Stimulated activated naive CD4-positive, alpha-beta T cell (primary cell): Measurements from ENCODE around the gene ITGA2B.
A peak's percentile ranks its signal among the peaks of the same experiment; 100 is the strongest.
"Not testable (repeated sequence)": the region's sequence is repeated elsewhere in the genome, so short reads cannot be mapped to it uniquely, and the experiment has no call there.

Experiments used
- DNase-seq, 6 experiments: peaks; one replicate each; lab custom pipeline; 2025; lab: John Stamatoyannopoulos, UW

The ITGA2B gene

DNA sequence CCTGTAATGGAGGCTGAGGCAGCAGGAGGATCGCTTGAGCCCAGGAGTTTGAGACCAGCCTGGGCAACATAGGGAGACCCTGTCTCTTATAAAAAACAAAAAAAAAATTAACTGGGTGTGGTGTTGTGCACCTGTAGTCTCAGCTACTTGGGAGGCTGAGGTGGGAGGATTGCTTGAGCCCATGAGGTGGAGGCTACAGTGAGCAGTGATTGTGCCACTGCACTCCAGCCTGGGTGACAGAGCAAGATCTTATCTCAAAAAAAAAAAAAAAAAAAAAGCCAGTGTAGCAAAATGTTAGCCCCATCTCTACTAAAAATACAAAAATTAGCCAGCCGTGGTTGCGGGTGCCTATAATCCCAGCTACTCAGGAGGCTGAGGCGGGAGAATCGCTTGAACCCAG, 59.2 kb downstream of the ITGA2B start:
- DNase-seq: not testable (repeated sequence)

DNA sequence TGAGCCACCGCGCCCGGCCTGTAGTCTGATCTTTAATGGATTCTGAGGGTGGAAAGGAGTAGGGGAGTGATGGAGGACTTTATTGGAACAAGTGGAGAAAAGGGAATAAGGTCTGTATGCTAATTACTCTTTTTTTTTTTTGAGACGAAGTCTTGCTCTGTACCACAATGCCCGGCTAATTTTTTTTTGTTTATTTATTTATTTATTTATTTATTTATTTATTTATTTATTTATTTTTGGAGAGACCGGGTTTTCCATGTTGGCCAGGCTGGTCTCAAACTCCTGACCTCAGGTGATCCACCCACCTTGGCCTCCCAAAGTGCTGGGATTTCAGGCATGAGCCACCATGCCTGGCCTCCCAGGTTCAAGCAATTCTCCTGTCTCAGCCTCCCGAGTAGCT, 59.9 kb downstream of the ITGA2B start:
- DNase-seq: not testable (repeated sequence)

DNA sequence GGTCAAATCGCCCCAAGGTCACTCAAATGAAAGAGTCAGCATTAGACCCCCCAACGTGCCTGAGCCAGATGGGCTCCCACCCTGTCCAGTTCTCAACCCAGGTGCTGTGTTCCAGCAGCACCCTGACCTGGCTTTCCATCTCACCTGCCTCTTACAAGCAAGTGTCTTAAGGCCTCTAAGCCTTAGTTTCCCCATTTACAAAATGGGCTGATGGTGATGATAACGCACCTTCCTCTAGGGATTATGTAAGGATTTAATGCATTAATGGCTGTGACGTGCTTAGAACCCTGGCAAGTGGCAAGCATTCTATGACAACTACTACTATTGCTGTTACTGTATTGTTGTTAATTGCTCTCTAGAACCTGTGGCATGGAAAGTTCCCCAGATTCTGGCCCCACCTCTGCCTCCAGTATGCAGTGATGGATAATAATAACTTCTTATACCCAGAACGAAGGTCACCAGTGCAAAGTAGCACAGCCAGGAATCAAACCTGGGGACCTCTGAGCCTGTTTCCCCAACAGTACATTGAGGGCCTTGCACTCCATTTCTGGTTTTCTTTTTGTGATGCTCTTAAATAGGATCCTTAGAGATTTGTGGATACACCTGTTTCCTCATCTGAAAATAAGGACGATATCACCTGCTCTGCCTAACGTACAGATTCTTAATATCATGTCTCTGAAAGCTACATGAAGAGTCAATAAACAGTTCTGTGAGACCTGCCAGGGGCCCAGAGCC, 61.6 kb downstream of the ITGA2B start:
- DNase-seq: no peak

GRCh38 chr17:44326861-44327444, 62.5 kb downstream of the ITGA2B start:
- peak; percentile 82 to 92 (median 90) for DNase-seq

DNA sequence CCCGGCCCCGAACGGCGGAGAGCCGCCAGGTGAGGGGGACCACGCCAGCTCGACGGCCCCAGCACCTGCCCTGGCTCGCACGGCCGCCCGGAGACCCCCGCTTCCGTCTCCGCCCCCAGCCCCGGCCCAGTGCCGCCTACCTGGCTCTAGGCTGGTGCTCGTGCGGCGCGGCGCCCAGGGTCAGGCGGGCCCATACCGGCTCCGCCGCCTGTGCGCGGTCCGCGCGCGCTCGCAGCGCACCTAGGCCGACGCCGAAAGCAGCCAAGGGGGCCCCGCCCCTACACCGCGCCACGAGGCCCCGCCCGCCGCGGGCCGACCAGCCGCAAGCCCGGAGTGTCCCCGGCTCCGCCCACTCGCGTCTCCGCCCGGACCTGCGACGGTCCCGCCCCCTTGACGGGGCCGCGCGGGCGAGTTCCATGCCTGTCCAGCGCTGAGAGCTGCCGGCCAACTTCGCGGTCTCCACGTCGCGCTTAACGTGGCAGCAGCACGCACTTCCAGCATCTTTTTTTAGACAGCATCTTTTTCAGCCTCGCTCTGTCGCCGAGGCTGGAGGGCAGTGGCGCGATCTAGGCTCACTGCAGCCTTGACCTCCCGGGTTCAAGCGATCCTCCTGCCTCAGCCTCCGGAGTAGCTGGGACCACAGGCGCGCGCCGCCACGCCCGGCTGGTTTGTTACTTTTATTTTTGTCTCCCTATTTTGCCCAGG, 64.7 kb downstream of the ITGA2B start, which contains the start of gene SLC25A39:
Gene SLC25A39 (minus strand): TSS at position 253 of the 705 bp plus-strand sequence. CDS start 1,261 bp downstream, outside the sequence.
- peak; percentile 87 to 95 (median 92) for DNase-seq

- no peak for DNase-seq
These were observed 65.3 kb downstream of the ITGA2B start for GRCh38 chr17:44324092-44324570.

DNA sequence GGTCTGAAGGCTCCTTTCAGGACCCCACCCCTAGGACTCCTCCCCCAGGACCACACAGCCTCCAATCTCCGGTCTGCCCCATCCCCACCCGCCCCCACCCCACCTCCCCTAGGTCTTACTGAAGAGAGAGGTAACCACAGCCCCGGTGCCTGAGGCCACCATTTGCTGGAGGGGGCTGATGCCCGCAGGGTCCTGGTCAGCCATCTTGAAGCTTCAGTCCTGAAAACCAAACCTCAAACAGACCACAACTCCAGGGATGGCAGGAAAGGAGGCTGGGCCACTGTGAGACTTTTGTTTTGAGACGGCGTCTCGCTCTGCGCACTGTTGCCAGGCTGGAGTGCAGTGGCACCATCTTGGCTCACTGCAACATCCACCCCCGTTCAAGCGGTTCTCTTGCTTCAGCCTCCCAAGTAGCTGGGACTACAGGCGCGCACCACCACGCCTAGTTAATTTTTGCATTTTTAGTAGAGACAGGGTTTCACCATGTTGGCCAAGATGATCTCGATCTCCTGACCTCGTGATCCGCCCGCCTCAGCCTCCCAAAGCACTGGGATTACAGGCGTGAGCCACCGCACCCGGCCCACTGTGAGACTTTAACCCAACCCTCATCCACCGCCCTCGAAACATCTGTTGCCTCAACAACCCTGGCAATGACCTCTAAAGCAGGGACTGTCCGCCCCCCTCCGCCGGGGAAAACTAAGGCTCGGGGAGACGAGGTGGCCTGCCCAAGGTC, 65.9 kb downstream of the ITGA2B start:
- no peak for DNase-seq

- no peak for DNase-seq
These were observed 67.1 kb downstream of the ITGA2B start for GRCh38 chr17:44322236-44322895.
